Stimulated activated CD4-positive, alpha-beta T cell treated with anti-CD3 and anti-CD28 coated beads, TNF-alpha, amount 100 ng/mL, for 4 hours (primary cell): ENCODE measurements around the gene TMBIM1.

Source experiments
- DNase-seq, 3 experiments: peaks; one replicate each; pipeline ENCODE4 v3.0.0-alpha.2; 2020; ENCODE audit warnings: low read depth in 3 of 3

The TMBIM1 gene

DNA sequence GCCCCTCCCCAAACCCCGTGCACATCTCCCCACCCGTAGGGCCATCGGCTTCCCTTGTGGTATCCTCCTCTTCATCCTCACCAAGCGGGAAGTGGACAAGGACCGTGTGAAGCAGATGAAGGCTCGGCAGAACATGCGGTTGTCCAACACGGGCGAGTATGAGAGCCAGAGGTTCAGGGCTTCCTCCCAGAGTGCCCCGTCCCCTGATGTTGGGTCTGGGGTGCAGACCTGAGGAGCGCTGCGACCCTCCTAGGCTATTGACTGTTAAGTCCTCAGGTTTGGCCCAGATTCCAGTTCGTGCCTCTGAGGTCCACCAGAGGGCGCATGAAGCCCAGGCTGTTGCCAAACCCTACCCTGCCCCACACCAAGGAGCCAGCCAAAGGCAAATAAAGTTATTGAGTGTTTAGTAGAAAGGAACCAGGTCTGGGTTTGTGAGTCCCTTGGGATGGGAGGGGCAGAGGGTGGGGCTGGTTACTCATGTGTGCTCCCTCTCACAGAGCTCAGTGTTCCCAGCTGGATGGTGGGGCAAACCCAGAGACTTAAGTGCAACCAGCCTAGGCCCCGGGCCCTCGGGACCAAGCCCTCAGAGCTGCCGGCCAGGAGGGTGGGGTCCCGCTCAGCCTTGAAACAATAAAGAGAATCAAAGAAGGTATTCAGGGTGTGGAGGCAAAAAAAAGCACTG, 19.6 kb downstream of the TMBIM1 start:
- DNase-seq = peak; percentile 47 to 69 (median 63)

DNA sequence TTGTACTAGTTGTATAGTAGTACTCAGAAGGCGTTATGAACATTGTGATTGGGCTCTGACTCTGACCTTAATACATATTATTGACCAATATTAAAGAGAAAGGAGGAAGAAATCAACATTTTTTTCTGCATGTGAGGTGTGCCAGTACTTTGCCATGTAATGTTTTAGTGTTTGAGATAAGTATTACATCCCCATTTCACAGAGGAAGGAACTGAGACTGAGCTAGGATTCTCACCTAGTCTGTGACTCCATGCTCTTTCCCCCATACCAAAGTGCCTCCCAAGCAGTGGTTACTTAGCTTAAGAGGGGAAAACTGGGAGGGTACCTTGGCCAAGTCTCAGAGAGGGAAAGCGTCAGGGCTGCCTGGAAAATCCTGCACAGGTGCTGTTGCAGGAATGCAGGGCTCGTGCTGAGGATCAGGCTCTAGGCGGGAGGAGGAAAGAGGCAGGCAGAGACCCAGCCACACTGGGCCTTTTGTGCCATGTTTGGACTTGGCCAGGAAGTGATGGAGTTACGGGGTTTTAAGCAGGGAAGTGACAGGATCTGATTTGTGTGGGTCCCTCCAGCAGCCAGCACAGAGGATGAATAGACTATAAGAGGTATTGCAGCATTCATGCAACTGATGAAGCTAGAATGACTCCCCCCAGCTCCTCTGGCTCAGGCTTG, 20.3 kb downstream of the TMBIM1 start:
- DNase-seq = no peak

DNA sequence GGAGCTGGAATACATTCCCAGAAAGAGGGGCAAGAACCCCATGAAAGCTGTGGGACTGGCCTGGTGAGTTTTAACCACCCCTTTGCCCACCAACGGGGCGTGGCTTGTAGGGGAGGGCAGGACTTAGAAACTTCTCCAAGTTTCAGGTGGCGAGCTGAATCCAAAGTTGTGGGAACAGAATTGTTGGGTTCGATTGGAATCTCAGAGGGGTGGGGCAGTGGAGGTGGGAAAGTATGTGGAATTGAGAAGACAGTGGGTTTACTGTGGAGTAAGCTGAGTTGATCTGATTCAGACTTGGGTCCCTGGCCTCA, 20.9 kb downstream of the TMBIM1 start:
- no peak for DNase-seq

DNA sequence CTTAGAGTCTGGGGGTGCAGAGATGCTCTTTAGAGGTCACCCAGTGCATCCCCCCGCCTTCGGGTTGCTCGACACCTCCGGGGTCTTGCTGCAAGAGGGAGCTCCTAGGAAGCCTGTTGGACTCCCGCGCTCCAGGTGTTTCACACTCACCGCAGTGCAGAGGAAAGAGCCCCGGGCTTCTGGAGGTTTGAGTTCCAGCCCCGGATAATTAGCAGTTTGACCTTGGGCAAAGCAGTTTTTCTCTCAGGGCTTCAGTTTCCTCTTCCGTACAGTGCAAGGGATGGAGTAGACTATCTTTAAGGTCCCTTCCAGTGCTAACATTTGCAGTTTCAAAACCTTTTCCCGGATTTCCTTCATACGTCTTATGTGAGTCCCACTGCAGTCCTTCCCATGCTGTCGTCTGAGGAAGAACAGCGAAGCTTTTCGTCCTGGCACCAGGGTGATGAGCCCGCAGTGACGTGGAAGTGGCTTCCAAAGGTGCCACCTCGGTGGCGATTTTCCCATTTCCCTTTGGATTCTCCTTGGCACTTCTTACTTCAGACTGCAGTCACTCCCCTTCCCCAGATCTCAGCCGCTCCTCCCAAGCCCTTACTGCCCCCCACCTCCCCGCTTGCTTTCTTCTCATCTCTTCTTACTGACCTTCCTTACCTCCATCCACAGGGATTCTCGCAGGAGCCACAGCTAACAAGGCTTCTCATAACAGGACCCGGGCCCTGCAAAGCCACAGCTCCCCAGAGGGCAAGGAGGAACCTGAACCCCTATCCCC, 21.4 kb downstream of the TMBIM1 start:
- DNase-seq = no peak

DNA sequence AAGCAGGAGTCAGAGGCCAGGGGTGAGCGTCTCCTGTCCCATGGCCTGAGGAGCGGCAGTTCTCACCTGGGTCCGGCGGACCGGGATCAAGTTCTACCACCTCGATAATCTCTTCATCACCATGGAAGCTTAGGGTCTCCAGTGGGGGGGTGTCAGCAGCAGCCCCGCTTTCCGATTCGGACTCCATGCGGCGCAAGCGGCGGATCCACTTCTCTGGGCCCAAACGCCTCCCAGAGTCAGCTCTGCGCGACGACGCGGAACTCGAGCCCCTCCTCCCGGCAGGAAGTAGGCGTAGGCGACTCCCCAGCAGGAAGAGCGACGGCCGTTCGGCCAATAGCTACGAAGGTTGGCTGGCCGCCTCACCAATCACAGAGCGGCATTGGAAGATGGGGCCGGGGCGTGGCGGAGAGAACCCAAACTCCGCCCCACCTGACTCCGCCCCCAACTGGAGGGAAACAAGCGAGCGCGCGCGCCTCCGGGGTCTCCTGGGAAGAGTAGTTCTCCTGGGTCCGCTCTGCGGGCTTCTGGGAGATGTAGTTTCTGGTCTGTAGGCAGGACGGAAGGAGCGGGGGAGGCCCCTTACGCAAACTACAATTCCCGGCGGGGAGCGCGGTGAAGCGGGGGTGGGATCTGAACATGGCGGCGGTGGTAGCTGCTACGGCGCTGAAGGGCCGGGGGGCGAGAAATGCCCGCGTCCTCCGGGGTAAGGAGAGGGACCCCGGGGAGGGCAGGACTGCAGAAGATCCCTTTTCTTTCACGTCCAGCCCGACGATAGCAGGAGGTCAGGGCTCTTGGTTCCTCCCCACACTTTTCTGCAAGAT, 22.2 kb downstream of the TMBIM1 start, which contains the start of the genes AAMP and PNKD:
AAMP (minus strand) TSS at position 238 of the 821 bp plus-strand sequence; CDS start at position 187, 51 bp downstream.
PNKD (plus strand) TSS at position 620 of the 821 bp plus-strand sequence; CDS start at position 637, 17 bp downstream.
- peak; percentile 100 for DNase-seq

DNA sequence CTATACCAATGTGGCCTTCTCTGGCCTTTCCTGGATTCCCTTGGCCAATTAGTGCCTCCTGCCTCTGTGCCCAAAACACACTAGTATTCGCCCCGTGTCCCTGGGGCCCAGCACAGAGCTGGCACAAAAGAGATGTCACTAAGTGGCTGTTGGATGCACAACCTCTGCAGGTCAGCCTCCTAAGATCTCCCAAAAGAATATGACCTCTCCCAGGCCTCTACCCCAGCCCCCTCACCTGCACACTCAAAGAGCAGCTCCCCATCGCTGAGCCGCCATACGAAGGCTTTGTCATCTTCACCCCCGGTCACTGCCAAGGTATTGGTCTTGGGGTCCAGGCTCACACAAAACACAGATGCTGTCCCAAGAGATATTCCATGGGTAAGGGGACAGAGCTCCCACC, 25.0 kb downstream of the TMBIM1 start:
- DNase-seq = no peak

DNA sequence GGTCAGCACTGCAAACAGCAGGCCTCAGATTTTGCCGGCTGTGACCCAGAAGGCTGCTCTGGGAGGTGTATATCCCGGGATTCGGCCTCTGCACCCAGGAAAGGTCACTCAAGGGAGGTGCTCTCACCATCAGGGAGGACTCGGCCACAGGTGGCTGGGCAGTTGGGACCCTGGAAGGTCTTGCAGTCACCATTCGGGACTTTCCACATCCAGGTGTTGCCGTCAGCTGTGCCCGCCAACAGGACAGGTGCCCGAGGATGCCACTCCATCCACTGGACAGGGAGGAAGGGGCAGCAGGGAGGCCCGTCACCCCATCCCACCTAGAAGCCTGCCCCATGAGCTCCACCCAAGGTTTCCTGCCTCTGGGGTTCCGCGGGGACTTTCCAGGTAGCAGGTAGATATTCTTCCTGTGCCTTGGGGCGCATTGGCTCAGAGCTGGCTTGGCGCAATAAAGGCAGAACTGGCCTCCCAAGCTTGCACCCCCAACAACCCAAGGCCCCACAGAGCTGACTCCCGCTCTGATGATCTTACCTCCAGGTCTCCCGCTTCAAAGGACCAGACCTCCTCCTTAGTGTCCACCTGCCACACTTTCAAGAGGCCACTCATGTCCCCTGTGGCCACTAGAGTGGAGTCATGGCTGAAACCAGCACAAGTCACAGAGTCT, 25.9 kb downstream of the TMBIM1 start:
- DNase-seq = no peak

DNA sequence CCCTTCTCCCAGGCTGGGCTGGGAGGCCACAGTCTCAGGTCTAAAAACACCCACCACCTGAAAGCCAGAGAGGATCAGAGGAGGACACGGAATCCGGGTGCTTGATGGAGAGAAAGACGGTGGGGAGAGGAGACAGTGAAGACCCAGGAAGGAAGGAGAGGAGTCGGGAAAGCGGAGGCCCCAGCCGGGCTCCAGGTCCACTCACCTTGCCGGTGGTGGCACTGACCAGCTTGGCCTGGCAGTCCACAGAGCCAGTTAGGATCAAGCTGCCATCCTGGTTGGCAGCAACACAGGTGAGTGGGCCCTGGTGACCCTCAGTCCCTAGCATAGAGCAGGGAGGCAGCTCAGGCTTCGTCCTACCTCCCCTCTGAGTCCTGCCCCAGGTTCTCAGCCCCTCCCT, 26.7 kb downstream of the TMBIM1 start:
- no peak for DNase-seq

DNA sequence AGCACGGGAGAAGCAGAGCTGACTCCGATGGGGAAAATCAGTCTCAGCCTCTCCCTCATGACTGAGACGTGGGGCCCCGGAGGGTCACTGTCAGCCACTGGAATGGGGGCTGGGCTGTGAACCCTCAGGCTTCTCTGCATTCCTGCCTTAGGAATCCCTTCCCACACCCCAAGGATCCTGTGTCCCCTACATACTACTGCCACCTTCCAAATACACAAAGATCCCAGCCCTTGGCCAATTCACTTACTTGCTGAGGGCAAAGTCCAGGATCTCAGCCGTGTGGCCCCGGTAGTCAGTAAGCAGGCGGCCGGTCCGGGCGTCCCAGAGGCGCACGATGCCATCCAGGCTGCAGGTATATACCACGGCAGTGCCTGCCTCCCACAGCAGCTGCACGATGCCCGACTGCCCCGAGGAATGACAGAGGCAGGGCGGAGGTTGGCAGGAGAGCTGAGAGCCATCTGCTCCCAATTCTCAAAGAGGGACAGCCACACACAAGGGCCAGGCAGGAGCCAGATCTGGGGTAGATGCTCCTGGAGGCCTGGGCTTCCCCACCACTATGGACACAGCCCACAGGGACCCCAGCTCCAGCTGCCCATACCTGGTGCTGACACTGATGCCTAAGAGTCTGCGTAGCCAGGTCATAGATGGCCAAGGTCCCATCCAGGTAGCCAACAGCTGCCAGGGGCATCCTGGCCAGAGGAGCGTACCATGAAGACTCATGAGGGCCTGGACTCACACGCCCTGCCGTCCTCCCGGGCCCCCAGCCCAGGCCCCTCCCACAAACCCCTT, 27.3 kb downstream of the TMBIM1 start:
- DNase-seq = no peak

DNA sequence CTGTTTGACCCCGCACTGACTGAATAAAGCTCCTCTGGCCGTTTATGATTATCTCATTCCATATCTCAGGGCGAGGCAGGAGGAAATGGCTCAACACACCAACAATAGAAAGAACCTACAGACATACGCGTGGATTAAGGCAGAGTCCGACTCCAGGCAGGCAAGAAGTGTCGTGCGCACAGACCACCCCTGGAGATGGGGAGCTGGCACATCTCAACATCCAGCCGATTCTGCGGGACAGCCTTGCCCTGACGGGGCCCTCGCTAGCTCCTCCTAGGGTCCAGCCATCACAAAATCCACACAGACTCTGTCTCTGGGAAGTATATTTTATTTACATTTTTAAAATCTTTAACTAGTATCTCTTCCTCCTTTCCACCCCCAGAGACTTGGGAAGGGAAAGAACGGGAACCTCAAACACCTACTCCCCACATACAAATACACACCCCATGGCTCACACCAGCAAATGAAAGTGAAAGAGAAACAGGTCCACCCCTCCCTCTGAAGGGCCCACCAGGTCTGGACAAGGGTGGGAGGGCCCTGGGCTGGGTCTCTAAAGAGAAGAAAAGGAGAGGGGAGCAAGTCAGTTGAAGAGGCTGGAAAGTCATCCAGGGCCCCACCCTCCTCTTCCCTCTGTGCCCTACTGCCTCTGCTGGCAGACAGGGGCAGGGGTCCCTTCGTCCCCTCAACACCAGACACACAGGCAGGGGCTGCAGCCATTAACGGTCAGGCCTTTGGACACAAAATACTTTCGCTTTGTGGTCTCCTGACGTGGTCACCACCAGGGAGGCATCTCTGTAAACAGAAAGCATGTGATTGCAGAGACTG, 28.3 kb downstream of the TMBIM1 start:
- no peak for DNase-seq

DNA sequence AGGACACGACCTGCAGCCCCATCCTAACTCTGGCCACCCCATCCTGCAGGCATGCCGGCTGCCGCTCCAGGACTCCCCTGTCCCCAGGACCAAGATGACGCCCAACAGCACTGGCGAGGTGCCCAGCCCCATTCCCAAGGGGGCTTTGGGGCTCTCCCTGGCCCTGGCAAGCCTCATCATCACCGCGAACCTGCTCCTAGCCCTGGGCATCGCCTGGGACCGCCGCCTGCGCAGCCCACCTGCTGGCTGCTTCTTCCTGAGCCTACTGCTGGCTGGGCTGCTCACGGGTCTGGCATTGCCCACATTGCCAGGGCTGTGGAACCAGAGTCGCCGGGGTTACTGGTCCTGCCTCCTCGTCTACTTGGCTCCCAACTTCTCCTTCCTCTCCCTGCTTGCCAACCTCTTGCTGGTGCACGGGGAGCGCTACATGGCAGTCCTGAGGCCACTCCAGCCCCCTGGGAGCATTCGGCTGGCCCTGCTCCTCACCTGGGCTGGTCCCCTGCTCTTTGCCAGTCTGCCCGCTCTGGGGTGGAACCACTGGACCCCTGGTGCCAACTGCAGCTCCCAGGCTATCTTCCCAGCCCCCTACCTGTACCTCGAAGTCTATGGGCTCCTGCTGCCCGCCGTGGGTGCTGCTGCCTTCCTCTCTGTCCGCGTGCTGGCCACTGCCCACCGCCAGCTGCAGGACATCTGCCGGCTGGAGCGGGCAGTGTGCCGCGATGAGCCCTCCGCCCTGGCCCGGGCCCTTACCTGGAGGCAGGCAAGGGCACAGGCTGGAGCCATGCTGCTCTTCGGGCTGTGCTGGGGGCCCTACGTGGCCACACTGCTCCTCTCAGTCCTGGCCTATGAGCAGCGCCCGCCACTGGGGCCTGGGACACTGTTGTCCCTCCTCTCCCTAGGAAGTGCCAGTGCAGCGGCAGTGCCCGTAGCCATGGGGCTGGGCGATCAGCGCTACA, 29.4 kb downstream of the TMBIM1 start:
- no peak for DNase-seq

DNA sequence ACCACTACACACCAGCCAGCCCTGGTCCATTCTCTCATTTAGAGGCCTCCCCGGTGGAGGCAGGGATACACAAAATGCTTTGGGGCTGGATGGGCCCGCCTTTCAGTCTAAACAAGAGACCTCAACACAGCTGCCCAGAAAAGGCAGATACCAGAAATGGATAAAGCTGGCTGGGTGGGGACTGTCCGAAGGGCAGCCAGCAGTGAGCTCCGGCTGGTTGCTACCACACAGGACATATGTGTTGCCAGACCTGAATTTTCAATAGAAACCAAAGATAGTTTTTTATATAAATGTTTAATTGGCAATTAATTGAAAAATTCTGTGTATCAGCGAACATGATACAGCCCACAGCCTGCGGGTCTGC, 30.1 kb downstream of the TMBIM1 start:
- DNase-seq = no peak

DNA sequence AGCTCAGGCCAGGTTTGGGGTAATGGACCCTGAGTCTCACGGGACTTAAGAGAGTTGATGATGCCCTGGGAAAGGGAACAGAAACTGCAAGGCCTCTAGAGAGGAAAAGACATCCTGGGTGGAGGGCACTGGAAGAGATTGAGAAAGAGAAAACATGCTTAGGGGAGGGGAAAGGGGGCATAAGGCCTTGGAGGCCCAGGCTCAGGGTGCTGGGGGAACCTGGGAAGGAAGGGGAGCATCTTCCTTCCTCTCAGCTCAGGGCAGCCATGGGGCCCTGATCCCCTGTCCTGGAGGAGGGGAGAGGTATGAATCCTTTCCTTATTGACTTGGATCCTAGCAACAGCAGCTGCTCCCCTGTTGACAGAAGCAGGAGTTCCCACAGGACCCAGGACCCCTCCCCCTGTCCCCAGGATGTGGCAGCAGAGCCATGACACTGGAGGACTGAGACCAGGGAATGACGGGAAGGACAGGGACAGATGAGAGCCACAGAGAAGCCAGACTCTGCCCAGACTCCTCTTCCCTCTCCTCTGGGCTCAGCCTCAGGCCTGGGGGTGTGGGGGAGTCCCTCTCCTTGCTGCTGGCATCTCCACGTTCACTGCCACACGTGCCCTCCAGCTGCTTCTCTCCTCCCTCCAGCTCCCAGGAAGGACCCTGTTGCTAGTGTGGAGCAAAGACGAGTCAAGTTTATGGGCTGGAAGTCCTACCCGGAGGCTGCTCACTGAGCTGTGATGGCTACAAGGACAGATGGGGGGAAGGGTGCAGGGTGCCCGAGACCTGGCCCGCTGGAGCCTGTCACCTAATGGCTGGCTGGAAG, 30.7 kb downstream of the TMBIM1 start:
- no peak for DNase-seq

DNA sequence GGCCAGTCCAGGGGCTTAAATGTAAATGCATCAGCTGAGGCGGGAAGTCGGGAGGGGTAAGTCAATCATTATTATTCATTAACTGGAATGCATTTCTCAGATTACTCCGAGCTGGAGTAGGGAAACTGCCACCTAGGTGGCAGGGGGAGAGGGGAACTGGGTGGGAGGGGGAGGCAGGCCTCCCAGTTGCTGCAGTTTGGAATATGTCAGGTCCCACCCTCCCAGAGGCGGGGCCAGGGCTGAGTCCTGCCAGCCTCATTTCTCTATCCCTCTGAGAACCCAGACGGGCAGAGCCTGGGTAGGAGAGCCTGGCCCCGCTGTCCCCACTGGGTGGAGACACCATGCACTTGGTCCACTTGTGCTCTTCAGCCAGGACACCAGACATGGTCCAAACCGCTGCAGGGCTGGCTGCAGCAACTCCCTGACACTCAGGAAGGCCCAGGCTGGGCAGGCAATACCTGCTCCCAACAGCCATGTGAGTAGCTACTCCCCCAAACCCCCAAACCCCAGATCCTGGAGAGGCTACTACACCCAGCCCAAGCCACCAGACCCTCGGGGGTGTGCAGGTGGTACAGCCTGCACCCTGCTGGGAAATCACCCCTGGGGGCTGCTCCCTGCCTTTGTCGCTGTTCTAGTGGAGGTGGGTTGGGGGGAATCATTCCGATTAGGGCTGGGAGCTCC, 31.4 kb downstream of the TMBIM1 start, which contains the start of gene GPBAR1:
GPBAR1 (plus strand) TSS at position 274 of the 681 bp plus-strand sequence. CDS start 1,710 bp downstream, outside the sequence.
- no peak for DNase-seq

DNA sequence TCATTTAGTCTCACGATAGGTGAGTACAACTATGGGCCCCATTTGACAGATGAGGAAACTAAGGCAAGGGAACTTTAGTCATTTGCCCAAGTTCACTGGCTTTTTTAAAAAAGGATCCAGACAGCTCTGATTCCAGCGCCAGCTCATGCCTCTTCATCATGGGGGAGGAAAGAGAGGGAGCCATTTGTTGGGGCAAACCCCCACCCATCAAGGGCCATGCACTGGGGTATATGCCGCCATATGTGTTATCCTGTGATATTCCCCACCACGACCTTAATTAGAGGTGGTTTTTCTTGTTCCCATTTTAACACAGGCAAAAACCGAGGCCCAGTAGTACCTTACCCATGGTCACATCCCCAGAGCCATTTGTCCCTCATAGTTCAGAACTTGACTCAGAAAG, 32.1 kb downstream of the TMBIM1 start:
- DNase-seq = no peak

DNA sequence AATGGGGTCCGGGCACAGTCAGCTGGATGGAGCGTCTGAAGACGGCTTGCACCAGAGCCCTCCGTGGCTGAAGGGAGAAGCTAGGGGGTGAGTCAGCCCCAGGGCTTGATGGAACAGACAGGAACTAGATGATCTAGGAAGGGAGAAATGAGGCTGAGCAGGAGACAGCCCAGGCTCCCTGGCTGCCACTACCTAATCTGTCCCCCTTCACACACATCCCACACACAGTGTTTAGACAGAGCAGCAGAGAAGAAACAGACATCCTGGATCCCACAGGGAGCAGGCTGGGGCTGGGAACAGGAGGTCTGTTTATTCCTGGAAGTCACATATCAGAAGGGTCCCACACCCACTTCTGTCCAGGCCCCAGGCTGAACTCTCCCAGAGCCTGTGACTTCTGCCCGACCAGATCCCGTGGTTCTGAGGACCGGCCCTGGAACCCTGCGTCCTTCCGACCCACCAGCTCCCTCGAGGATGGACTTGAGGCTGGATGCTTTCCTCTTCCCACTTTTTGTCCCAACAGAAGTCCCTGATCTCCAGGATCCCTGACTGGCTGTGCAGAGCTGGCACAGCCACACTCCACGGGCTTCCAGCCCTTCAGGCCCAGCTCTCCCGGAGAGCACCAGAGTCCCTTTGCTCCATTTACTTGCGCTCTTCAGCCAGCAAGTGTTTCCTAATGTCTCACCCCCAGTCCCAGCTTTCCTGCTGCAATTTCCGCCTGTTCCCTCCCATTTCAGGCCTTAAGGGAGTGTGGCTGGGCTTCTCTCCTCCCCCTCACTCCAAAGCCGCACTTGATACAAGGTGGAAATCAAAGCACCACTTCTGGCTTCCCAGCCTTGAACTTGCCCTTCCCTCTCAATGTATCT, 33.0 kb downstream of the TMBIM1 start:
- no peak for DNase-seq
